ENCODE data around the gene LIMD2. TPM values are rescaled to one million over a fixed set of nuclear protein-coding genes. Genes with fewer than 3 reads are reported as not detected.
A peak's percentile ranks its signal among the peaks of the same experiment; 100 is the strongest.

Gene LIMD2
- total and polyA plus RNA-seq, 2 of the 8 experiments (the other 6 are each of a cell fraction or from before 2014, with no cell fraction given): 72.0 to 77.2 TPM

- peak; percentile 84 for TF ChIP-seq TAF1 (IDR thresholded peaks at IDR 0.05; ENCODE audit: low read depth, low read length)
- TF ChIP-seq JUND (IDR thresholded peaks at IDR 0.05; ENCODE audit: low read length): no peak
- TF ChIP-seq ASH2L (IDR thresholded peaks at IDR 0.05; ENCODE audit: low read length): peak; percentile 35
- no peak for TF ChIP-seq KDM5A (IDR thresholded peaks at IDR 0.05; ENCODE audit: low read length)
- TF ChIP-seq BACH1 (IDR thresholded peaks at IDR 0.05; ENCODE audit: low read length): no peak
- no peak for TF ChIP-seq RAD21 (IDR thresholded peaks at IDR 0.05 in 1 of 2, conservative IDR thresholded peaks at IDR 0.05 in 1 of 2; ENCODE audit: low read depth in 2 of 2, low read length in 2 of 2)
- peak; percentile 47 for TF ChIP-seq NRF1 (IDR thresholded peaks at IDR 0.05; ENCODE audit: low read depth, low read length)
- peak; percentile 79 for TF ChIP-seq MAX (IDR thresholded peaks at IDR 0.05)
- TF ChIP-seq POU5F1 (IDR thresholded peaks at IDR 0.05; ENCODE audit: low read depth, low read length): no peak
- TF ChIP-seq RNF2 (IDR thresholded peaks at IDR 0.05; ENCODE audit: borderline replicate concordance, low read depth, low read length, missing control alignments, poor library complexity, severe bottlenecking): no peak
- TF ChIP-seq CBX8 (IDR thresholded peaks at IDR 0.05; ENCODE audit: borderline replicate concordance, low read depth, low read length): no peak
- TF ChIP-seq ATF2 (IDR thresholded peaks at IDR 0.05; ENCODE audit: low read length): peak; percentile 76
- 0 out of 2 replicates have a peak, but pooled peaks have one; percentile 57 for TF ChIP-seq TCF12 (IDR thresholded peaks at IDR 0.05; ENCODE audit: low read depth, low read length)
- no peak for TF ChIP-seq GABPA (IDR thresholded peaks at IDR 0.05; ENCODE audit: borderline replicate concordance, insufficient read depth, low read length)
- peak; percentile 70 for TF ChIP-seq RBBP5 (IDR thresholded peaks at IDR 0.05; ENCODE audit: borderline replicate concordance, low read depth, low read length)
- 0 out of 4 replicates have a peak, but pooled peaks of 1 of the 2 experiments have one; percentile 25 for TF ChIP-seq HDAC2 (IDR thresholded peaks at IDR 0.05; ENCODE audit: borderline replicate concordance in 1 of 2, low read depth in 2 of 2, low read length in 2 of 2)
- 0 out of 2 replicates have a peak, but pooled peaks have one; percentile 60 for TF ChIP-seq FOSL1 (IDR thresholded peaks at IDR 0.05; ENCODE audit: insufficient read depth, low read depth, low read length)
- no peak for TF ChIP-seq CTCF (IDR thresholded peaks at IDR 0.05; ENCODE audit: control extremely low read depth in 1 of 3, insufficient read depth in 1 of 3, low read depth in 1 of 3, low read length in 3 of 3)
Measured at GRCh38 chr17:63741408-63742173, 41.7 kb upstream of the LIMD2 start, which contains the start of gene STRADA (continued).
